LNCAP (cell line): ENCODE data around the gene DAB2.

ENCODE experiments used
- CTCF ChIP-seq: fragments of 450-650 bp; IDR thresholded peaks from 2 replicates; pipeline ENCODE4 v1.5.1; 2017; ENCODE audit warnings: mild to moderate bottlenecking

The DAB2 gene

GRCh38 chr5:39419796-39420195 is 5.0 kb downstream of the DAB2 start:
- TF ChIP-seq CTCF: no peak

GRCh38 chr5:39417979-39418378 is 6.8 kb downstream of the DAB2 start:
- no peak for TF ChIP-seq CTCF

DNA sequence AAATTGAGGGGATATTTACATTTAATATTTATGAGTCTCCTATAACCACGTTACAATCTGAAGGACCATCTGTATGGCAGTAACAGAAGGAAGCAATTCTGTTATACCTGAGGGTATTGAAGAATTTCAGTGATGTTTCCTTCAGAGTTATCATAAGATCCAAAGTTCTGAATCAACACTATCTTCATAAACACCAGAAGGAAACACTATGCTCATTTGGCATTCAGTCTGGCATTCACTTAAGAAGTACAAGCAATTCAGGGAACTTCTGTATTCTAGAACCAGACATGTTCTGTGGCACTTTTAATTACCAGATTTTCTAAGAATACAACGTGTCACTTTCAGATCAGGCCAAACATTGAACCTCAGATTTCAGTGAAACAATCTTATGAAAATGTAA is 9.6 kb downstream of the DAB2 start:
- TF ChIP-seq CTCF: no peak

- TF ChIP-seq CTCF: no peak
Observed at GRCh38 chr5:39414426-39414825, 10.4 kb downstream of the DAB2 start.

GRCh38 chr5:39413771-39414170 is 11.0 kb downstream of the DAB2 start:
- TF ChIP-seq CTCF: no peak

DNA sequence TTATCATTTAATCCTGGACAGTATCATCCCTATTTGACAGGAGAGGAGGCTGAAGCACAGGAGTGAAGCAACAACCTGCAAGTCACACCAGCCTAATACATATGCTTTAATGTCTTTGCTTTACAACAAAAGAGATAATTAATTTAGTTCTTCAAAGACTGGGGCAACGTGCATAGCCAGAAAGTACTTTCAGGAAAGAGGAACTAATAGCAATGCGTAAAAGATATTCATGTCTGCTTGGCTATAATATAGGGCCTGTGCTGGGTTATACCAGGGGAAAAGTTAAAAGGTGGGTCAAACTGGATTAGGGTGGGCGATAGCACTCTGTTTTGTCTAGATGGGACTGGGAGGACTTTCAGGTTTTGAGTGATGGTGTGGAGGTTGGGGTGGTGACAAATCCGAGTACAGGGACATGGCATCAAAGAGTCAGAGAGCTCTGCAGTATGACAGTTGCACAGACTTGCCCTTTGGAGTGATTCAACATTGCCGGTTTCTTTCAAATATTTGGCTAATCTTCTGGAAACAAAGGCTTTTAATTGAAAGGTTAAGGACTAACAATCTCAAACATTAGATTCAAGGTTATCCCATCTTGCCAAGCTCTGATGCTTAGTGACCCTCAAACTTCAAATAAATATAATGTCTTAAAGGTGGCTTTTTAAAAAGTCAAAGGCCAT is 11.9 kb downstream of the DAB2 start:
- no peak for TF ChIP-seq CTCF

- TF ChIP-seq CTCF: no peak
Observed at GRCh38 chr5:39411985-39412384, 12.8 kb downstream of the DAB2 start.

DNA sequence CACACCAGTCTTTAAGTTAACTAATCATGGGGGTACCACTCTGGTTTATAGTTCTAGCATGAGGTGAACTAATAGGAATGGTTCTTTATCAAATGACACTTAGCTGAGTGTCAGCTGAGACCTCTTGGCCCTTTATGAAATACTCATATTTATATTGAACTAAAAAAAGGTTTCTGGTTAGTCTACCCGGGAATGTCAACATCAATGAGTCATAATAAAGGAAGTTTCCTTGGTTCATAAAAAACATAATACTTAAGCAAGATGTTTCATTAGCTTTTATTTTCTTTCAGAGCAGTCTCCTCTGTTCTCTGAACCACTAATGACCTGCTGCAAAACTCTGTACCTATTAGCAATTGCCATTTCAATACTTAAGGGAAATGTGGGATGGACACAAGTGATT is 13.7 kb downstream of the DAB2 start:
- no peak for TF ChIP-seq CTCF
